CD4-positive, alpha-beta T cell treated with Interleukin-2 at 100 ng/mL for 4 hours (primary cell): ENCODE results near the gene HCLS1.
"Not testable (repeated sequence)": the region's sequence is repeated elsewhere in the genome, so short reads cannot be mapped to it uniquely, and the experiment has no call there.

Source experiments
- DNase-seq: peaks from one replicate; pipeline ENCODE4 v3.0.0-alpha.2; 2020; ENCODE audit warnings: low spot score

The HCLS1 gene, protein sequence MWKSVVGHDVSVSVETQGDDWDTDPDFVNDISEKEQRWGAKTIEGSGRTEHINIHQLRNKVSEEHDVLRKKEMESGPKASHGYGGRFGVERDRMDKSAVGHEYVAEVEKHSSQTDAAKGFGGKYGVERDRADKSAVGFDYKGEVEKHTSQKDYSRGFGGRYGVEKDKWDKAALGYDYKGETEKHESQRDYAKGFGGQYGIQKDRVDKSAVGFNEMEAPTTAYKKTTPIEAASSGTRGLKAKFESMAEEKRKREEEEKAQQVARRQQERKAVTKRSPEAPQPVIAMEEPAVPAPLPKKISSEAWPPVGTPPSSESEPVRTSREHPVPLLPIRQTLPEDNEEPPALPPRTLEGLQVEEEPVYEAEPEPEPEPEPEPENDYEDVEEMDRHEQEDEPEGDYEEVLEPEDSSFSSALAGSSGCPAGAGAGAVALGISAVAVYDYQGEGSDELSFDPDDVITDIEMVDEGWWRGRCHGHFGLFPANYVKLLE

DNA sequence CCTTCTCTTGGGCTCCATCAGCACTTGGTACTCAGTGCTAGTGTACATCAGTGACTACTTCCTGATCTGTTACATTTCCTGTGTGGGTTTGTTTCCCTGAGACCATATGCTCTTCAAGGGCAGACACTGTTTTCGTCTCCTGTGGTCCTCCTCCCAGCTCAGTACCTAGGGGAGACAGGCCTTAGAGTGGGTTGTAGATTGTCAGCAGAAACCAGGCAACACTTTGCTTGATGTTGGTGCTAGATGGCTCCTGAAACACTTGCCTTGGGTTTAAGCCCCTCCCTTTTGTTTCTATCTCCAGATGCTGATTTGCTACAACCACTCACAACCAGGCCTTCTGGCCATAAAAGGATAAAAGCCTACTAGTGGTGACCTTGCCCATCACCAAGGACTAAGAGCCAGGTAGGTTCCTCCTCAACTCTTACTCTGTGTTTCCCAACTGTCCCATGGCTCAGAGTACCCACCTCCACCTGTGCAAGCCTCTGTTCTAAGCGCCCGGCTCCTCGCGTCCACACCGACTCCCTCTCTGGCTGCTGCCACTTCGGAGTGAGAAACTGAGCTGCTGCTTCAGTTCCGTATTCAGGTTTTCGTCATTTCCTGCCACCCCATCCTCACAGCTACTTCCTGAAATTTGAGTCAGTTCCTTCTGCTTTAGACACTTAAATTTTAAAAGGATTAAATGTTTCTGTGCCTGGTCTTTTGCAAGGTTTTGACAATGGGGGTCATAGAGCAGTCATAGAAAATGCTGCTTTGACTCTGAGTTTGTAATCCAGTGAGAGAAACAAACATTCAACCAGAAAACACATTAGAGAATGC is at the start of gene HCLS1:
TSS of gene HCLS1 (minus strand) at position 548 of the 816 bp plus-strand sequence. CDS start 2,556 bp downstream, outside the sequence.
- DNase-seq, result peak; percentile 73

DNA sequence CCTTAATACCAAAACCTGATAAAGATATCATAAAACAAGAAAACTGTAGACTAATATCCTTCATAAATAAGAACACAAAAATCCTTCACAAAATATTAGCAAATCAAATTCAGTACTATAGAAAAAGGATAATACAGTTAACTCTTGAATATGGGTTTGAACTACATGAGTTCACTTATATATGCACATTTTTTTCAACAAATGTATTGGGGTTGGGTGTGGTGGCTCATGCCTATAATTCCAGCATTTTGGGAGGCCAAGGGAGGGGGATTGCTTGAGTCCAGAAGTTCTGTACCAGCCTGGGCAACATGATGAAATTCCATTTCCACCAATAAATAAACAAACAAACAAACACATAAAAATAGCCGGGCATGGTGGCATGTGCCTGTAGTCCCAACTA is 49.6 kb upstream of the HCLS1 start:
- DNase-seq, result no peak

DNA sequence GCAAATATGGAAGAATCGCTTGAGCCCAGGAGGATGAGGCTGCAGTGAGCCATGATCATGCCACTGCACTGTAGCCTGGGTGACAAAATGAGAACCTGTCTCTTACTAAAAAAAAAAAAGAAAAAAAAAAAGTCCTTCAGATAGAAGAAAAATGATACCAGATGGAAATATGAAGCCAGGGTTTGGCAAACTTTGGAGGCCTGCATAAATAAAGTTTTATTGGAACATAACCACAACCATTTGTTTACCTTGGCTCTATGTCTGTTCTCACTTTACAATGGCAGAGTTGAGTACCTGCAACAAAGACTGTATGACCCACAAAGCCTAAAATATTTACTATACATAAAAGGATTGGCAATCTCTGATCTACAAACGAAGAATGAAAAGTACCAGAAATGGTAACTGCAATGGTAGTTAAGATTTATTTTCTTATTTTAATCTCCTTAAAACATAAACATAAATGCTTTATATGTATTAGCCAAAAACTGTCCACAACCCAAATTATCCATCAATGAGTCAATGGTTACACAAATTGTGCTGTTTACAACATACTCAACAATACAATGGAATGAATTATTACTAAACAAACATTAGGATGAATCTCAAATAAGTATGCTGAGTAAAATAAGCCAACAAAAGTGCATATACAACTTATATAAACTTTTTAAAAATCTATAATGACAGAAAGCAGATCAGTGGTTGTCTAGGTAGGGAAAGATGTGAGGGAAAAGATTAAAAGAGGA is 47.0 kb upstream of the HCLS1 start:
- DNase-seq, result no peak

DNA sequence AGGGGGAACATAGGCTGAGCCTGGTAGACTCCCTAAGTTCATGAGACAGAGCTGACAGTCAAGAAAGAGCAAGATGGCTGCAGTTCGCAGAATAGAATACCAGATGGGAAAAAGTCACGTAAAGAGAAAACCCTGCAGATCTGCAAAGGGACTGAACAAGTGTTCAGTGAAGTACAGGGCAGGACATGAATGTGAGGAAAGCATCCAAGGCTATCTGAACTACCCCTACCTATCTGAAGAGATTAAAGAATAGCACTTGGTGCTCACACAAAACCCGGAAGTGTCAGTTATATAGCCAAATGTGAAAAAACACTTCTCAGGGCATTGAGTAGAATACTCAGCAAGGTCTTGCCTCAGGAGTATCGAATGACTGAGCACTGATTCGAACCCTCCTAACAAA is 44.8 kb upstream of the HCLS1 start:
- DNase-seq, result no peak

DNA sequence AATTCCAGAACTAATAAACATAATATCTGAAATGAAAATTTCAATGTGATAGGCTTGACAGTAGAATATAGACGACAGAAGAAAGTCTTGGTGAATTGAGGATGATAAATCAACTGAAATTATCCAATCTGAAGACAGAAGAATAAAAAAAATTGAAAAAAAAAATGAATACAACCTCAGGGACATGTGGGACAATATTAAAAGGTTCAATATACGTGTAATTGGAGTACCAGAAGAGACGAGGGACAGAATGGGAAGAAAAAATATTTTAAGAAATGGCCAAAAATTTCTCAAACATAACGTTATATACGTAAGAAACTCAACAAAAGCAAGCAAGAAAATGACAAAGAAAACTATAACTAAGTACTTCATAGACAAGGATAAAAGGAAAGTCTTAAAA is 43.3 kb upstream of the HCLS1 start:
- no peak for DNase-seq

DNA sequence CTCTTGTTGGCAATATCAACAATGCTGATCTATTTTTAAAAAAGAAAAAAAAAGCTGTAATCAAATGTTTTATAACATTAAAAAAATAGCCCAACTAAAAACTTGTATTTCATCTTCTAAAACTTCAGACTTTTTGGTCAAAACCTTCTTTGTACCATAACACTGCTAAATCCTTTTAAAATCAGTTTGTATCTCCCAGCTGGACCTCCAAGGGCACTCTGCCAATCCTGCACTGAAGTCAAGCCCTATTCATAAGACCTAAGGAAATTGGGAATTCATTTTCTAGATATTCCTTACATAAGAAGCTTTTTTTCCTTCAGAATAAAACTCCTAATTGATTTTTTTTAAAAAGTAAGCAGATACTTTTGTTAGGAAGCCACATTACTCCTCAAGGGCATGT is 38.2 kb upstream of the HCLS1 start:
- DNase-seq, result no peak

DNA sequence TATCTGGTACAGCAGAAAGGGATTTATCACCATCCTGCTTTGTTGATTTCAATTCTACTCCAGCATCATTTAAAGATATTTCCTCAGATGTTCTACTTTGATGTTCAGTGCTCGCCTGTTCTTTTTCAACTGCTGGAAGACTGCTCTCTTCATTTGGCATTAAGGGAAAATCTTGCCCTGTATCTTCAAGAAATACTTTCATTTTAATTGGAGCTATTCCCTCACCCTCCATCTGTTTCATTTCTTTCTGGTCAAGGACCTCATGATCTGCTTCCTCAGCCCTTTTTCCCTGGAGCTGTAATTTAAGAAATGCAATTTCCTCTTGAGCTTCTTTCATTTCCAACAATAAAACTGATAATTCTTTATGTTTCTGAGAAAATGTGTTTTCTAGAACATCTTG is 37.8 kb upstream of the HCLS1 start:
- DNase-seq, result no peak

DNA sequence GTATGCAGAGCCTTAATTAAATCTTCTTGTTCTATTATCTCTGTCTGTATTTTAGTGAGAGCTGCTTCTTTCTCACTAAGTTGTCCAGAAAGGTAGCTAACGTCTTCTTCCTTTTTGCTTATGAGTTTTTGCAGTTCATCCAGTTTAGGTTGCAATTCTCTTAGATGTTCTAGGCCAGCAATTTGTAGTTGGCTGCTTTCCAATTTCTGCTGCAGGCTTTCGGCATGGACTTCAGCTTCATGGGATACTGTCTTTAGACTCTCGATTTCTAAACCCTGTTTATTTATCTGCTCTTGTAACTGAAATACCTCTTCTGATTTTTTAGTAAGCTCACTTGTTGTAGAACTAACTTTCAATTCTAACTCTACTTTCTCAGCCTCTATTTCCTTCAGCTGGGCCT is 35.5 kb upstream of the HCLS1 start:
- no peak for DNase-seq

DNA sequence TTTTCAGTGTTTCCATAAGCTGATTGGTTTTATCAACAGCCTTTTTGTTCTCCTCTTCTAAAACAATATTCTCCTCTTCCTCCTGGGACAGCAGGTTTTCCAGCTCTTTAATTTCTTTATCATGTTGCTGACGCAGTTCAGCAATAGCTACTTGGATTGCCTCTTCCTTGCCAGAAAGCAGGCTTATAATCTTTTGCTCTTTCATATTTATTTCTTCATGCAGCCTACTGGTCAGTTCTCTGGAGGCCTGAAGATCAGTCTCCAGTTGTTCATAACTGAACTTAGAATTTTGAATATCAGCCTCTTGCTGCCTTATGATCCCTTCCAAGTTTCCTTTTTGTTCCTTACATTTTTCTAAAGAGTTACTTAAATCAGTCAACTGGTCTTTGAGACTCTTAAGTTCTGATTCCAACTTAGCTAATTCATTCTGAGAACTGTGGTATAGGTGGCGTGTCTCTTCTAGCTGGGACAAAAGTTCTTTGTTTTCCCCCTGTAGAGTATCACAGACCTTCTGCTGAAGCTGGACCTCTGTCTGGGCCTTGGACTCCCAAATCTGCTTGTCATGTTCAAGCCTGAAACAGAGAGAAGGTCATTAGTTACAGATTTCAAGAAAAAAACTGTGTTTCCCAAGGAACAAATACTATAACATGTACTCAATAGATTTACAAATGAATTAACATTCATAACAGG is 31.5 kb upstream of the HCLS1 start:
- DNase-seq, result no peak

DNA sequence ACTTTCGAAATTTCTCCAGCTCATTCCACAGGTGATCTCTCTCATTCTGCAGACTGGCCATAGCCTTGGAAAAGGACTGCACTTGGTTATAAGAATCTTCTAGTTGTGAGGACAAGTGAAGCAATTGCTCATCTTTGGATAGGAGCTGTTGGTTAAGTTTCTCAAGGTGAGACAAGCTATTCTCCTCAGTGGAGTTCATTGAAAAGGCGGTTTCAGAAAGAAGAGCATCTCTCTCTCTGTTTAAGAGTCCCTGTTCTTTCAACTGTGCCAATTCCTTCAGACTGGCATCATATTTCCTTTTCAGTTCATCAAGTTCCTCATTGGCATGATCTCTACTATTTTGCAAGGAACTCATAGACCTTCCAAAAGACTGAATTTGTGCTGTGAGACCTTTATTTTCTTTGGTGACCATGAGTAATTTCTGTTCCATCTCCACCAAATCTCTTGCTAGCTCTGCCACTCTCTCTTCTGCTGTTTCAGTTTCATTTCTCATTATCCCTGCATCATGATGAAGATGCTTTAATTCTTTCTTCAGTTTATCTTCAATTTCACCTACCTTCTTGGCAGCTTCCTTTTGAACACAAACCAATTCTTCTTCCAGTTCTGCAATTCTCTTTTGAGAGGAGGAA is 30.2 kb upstream of the HCLS1 start:
- no peak for DNase-seq

DNA sequence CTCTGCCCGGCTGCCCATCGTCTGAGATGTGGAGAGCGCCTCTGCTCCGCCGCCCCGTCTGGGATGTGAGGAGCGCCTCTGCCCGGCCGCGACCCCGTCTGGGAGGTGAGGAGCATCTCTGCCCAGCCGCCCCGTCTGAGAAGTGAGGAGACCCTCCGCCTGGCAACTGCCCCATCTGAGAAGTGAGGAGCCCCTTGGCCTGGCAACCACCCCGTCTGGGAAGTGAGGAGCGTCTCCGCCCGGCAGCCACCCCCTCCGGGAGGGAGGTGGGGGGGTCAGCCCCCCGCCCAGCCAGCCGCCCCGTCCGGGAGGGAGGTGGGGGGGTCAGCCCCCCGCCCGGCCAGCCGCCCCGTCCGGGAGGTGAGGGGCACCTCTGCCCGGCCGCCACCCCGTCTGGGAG is 28.0 kb upstream of the HCLS1 start:
- DNase-seq, result not testable (repeated sequence)

DNA sequence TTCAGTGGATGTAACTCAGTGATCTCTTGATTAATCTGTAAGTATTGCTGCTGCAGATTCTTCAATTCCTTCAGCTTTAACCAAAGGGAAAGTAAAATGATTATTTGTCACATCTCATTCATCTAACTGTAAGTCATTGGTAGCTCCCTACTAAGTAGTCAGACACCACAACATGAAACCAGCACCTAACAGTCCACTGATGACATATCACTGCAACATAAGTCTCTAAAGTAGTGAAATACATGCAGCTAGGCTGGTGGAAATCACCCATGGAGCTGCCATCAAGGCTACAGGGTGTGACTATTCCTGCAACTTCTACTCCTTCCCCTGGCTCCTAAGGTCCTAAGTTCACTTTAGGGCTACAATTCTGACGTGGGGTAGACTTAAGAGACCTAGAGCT is 21.1 kb upstream of the HCLS1 start:
- no peak for DNase-seq

DNA sequence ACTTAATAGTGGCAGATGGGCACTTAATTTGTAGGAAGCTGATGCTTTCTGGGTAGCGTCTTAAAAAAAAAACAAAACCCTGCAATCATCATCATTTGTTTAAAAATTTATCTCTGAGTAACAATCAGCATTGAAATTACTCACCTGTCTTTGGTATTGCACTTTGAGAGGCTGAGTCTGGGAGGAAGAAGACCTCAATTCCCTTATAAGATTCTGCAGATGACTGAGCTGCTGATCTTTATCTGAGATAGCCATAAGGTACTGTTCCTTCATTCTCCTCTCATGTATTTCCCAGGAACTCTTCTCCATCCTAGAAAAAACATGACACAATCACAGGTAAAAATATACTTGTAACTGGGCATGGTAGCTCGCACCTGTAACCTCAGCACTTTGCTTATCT is 16.4 kb upstream of the HCLS1 start:
- no peak for DNase-seq

DNA sequence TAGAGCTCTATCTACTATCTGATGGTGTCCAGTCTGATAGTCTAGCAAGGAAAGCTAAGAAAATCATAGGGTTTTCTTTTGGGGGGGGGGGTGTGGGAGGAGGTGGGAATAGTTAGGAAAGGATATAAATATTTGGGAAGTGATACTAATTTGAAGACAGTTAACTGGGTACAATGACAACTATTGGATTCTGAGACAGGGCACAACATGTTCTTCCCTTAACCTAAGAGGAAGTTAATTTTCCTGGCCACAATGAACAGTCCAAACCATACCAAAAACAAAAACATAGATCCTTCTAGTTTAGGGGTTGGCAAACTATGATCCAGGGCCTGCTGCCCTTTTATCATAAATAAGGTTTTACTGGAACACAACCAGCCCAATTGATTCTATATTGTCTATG is 10.0 kb upstream of the HCLS1 start:
- DNase-seq, result no peak

DNA sequence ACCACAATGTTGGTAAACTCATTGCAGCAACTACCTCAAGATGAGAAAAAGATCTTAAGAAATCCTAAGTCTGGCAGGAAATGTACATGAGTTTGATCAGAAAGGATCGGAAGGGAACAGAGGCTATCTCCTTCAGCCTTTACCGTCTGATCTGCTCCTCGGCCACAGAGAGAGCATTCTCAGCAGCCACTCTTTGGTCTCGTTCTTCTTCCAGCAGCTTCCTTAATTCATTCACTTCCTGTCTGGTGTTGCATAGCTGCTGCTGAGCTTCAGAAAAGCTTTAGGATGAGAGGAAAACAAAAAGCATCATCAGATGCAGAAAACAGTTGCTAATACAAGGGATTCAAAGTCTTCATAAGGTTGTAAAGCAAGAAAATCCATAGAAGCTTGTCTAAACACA is 6.6 kb upstream of the HCLS1 start:
- no peak for DNase-seq

DNA sequence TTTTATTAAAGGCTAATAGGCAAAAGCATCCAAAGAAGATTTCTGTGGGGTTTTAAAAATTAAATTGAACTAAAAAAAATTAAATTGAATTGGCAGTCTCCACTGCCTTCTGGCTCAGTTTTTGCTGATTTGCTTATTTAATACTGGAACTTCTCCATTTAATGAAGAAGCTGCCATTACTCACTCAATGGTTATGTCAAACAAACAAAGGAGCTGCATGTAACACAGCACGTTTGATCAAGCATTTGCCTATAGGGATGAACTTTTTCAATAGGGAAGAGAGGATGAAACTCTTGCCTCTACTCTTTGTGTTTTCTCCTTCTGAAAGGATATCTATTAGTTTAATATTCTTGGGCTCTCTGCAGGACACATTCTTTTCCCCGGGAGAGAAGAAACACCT is 4.8 kb upstream of the HCLS1 start:
- no peak for DNase-seq

DNA sequence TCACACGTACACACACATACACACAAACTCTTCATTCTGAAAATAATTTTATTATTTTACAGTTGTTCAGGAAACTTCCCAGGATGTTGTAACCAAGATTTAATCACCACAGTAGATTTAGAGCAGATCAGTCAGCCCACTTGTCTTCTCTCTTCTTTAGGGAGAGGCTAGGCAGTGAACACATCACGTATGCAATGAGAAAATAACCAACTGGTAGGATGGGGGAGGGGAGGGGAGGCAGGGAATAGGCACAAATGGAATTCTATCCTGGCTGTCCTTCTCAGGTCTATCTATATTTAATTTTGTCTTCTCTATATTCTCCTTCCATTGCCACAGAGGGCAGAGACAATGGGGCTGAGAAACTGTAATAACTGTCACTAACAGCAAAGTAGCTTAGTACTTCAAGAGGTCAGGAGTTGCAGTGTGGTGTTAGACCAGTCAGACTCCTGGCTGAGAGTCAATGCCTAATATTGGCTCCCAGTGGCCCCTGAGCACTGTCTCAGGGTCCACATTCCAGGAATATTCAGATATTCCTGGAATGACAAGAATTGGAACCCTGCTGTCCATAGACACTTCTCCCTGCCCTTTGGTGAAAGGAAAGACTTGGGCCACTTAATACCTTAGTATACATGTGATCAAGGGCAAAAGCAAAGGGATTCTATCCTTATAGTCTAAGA is 2.6 kb upstream of the HCLS1 start:
- no peak for DNase-seq

DNA sequence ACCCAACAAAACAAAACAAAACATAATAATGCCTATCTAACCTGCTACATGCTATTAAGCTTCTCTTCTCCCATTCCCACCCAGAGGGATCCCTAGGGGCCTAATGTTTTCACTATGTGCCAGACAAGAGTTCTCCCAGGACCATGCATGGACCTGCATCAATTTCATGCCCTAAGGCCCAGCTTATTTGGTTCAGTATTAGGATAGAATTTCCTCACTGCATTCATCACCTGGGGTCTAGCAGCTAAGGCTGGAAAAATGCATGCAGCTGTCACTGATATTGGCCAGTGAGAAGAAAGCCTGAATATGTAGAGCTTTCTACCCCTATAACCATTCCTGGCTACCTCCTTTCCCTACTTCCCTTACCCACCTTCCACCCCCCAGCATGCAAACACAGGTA is 2.0 kb upstream of the HCLS1 start:
- no peak for DNase-seq

DNA sequence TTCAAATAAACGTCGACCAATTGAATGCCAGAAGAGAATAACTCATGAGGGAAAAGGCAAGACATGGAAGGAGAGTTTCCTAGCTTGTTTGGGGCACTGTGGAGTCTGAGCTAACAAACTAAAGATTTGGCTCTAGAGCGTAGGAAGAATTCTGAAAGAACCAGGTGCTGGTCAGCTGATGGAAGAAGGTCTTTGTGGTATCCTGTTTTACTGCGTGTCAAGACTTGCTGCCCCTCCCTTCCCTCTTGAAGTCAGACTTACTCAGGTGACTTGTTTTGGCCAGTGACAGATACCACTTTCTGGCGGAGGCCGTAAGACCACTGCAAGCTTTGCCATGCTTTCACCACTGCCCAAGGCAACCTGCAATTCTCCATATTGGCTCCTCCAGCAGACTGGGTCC is 673 bp upstream of the HCLS1 start:
- no peak for DNase-seq

DNA sequence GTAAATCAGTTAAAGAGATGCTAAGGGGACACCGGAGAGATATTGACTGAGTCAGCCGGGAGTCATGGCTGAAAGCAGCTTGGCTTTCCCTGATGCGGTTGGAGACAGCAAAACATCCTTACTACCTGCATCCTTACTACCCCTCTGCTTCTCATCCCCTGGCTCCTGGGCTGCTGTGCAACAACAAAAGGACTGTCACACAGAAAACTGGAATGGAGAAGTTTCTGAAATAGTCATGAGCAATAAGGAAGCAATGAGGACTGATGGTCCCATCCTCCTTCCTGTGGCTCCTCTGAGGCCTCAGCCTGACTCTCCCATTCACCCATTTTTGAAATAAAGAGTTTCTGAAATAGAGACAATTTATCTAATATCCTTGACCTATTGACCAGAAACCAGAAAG is 1.1 kb downstream of the HCLS1 start:
- DNase-seq, result no peak
